ENCODE measurements around the gene TMEM120B.

The TMEM120B gene

DNA sequence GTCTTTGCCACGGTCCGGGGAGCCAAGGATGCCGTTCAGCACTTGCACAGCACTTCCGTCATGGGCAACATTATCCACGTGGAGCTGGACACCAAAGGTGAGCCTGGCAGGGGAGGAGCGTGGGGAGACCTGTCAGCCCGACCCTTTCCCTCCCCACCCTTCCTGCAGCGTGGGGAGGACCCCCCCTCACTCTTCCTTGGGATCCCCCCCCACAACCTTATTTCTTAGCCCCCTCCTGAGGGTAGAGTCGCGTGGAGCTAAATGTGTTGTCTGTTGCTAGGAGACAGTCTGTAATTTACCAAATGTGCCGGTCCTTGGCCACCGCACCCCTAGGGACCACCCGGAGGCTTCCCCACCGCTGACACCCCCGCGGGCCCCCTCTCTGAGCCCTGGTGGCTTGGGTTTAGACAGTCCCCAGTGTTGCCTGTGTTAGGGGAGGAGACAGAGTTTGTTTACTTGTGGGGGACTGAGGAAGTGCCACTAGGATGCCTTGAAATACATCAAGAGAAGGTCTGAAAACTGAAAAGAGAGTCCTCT lies 93.5 kb downstream of the TMEM120B start:
- DNase-seq: no peak

DNA sequence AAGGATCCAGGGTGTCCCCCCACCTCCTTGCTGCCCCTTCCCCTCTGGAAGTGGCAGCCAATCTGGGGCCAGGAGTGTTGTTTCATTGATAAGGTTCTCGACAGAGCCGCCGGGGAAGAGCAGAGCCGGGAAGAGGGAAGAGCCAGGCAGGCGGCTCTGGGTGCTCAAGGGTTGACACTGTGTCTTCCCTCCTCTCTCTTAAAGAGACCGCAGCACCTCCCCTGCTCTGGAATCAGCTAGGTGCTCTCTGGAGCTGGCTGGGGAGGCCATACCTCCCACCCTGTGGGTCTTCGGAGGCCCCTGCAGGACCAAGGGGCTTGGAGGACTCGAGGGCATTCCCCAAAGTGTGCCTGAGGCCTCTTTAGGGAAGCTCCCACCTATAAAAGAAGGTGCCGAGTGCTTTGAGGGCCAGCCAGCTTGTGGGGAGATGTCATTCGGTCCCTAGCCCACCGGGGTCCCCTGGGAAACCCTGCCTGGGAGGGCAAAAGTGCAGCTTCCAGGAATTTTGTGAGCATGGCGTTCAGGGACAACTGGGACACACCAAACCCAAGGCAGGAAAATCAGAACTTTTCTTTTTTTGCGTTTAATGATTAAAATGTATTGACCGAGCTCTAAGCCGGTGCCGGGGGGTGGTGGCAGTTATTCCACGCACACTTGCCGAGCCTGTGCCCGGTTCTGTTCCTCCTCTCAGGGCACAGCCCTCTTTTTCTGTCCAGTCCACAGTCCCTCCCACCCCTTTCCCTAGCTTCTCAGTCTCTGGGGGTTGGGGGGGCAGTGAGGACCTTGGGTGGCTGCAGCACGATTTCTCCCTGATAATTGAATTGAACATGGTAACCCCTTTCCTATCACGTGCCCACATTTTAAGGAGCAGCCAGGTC lies 94.2 kb downstream of the TMEM120B start:
- no peak for DNase-seq

DNA sequence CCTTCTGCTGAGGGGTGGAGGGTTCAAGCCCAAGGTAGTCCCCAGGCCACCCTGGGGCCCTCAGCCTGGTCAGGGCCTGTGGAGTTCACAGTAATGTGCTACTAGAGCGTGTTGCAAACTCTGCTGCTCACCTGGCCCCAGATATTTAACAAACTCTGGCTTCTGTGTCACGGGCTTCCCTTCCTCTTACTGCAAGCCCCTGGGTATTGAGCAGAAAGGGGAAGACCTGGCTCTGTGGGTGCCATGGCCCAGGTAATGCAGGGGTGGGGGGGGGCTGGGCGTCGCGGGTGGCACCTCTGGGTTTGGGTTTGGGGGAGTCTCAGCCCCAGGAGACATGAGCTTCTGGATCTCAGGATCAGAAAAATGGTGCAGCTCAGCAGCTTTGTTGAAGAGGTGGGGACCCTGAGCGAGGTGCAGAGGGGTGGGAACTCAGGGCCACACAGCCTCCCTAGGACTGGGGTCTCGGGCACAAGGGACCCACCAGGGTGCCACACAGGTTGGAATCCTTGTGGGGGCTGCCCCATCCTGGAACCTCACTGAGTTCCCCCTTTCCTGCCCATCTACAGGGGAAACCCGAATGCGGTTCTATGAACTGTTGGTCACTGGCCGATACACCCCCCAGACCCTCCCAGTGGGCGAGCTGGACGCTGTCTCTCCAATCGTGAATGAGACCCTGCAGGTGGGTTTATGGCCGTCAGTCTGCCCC lies 95.2 kb downstream of the TMEM120B start:
- no peak for DNase-seq

DNA sequence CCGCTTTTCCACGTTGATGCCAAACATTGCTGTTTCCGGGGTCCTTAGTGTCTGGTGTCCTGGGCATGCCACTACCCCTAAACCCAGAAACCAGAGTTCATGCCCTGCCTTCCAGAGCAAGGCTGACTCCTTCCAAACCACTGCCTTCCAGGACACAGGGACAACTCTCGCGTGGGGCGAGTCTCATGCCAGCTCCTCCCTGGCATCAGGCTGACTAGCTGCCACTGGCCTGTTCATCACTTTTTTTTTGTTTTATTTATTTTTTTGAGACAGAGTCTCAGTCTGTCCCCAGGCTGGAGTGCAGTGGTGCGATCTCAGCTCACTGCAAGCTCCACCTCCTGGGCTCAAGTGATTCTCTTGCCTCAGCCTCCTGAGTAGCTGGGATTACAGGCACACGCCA lies 96.1 kb downstream of the TMEM120B start:
- DNase-seq: no peak

DNA sequence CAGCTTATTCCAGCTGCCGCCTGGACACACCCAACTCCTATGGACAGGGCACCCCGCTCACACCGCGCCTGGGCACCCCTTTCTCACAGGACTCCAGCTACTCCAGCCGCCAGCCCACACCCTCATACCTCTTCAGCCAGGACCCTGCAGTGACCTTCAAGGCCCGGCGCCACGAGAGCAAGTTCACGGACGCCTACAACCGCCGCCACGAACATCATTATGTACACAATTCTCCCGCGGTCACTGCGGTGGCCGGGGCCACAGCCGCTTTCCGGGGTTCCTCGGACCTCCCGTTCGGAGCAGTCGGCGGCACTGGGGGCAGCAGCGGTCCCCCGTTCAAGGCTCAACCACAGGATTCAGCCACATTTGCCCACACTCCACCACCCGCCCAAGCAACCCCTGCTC lies 97.2 kb downstream of the TMEM120B start:
- no peak for DNase-seq

DNA sequence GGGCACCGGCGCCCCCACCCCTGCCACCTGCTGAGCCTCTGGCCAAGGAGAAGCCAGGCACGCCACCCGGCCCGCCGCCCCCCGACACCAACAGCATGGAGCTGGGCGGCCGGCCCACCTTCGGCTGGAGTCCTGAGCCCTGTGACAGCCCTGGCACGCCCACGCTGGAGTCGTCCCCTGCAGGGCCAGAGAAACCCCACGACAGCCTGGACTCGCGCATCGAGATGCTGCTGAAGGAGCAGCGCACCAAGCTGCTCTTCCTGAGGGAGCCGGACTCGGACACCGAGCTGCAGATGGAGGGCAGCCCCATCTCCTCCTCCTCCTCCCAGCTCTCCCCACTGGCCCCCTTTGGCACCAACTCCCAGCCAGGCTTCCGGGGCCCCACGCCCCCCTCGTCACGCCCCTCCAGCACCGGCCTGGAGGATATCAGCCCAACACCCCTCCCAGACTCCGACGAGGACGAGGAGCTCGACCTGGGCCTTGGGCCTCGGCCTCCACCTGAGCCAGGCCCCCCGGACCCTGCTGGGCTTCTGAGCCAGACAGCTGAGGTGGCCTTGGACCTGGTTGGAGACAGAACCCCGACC lies 97.8 kb downstream of the TMEM120B start:
- no peak for DNase-seq

DNA sequence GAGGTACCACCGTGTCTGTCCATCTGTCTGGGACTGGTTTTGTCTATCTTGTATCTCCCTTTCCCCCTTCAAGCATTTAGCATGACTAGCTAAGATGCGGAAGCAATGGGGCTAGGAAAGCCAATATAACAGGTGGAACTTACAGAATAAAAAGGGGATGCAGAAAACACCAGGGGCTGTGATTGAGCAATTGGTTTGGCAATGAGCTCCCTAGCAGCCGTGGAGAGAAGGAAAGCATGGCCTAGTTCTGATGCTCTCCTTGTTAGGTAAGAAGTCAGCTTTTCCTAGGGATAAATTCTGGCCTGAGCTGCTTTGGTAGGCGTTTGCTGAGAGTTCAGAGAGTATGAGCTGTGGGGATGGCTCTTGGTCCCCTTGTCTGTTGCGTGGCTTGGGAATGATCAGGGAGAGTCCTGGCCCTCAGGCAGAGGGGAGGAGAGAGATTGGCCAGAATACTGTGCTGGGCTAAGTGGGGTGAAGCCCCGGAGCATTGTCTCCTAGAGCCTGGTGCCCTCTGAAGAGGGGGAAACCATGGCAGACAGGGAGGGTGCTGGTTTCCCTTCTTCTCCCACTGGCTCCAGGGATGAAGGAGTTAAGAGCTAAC lies 98.4 kb downstream of the TMEM120B start:
- DNase-seq: no peak

DNA sequence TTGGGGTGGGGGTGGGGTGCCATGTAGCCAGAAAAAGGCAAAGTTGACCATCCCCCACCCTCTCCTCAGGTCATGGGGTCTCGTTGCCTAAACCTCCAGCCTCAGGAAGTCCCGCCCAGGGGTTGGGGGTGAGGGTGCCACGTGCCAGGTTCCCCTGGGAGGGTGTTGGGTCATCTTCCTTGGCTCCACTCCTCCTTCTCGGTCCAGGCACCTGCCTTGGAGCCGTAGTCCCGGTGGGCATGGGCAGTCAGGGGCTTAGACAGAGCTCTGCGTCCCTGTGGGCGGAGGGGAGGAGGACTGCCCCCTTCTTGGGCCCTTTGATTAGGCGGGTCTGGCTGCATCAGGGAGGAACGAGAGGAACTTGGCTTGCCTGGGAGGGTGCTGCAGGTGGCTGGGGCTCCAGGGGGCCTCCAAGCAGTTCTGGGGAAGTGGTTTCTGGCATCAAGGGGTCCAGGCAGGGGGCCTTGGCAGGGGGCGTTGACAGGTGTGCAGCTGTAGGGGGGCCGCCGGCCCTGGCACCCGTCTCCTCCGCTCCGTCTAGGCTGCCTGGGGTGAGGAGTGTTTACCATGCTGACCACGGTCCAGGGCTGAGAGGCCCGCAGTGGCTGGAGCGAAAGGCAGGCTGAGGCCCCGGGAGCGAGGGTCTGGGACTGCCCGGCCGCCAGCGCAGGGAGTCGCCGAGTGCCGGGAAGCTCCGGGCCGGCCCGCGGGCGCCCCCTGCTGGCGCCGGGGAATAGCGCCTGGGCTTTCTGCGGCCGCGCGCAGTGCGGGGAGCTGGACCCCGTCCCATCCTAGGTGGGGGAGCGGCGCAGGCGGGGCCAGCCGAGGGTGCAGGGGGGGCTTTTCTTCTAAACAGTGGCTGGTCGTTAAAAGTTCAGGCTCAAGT lies 99.1 kb downstream of the TMEM120B start:
- peak; percentile 68 for DNase-seq

DNA sequence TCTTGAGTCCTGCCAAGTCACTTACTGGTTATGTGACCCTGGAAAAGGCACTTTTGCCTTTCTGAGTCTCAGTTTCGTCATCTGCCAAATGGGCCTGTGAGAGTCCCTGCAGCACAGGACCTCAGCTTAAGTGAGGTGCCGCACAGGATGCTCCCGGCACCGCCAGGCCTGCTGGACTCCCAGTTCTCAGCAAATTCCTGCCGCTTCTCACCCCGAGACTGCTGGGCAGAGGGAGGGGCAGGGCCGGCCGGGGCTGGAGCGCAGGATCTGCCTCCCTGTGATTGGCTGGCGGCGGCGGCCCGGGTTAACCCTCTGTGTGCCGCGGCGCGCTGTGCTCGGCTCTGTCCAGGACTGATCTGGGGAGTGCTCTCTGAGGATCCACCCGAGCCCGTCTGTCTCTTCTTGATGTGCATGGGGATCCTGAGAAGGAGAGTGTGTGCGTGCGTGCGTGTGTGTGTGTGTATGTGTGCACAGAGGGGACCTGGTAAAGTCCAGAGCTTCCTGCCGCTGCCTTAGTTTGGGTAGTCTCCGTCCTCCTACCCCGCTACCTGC lies 99.8 kb downstream of the TMEM120B start:
- peak; percentile 39 for DNase-seq

DNA sequence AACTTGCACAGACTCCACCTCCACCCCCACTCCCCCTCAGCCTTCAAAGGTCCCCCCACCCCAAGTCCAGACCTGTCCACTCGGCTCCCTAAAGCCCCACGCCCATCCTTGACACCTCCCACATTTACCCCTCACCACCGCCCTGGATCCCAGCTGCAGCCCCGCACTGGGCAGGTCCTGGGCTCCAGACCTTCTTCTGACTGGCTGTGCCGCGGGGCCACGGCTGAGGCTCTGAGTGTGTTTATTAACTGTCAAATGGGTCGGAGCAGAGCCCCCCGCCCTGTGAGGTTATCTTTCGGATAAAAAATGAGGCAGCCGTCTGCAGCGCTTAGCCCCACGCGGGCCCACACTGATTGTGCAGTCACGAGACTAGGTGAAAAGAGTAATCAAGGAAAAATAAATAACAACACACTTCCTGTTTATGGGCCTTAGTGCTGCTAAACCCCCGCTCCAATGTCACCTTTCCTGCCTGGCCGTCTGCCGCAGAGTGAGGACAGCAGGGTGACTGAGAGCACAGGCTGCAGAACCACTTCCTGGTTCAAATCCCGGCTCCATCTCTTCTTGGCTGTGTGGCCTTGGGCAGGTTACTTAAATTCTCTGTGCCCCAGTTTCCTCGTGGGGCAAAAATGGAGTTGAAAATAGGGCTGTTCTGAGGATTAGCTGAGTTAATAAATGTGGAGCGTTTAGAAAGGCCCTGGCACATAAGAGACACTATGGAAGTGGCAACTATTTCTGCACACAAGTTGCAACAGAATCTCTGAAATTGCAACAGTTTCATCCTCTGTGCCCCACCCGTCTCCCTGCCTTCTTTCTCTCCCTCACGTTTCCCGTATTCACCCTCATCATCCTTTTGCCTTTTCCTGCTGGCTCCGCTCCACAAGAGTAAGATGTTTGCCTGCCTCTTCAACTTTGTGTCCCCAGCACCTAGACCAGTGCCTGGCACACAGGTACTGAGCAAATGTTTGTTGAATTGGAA lies 100.7 kb downstream of the TMEM120B start:
- peak; percentile 10 for DNase-seq

DNA sequence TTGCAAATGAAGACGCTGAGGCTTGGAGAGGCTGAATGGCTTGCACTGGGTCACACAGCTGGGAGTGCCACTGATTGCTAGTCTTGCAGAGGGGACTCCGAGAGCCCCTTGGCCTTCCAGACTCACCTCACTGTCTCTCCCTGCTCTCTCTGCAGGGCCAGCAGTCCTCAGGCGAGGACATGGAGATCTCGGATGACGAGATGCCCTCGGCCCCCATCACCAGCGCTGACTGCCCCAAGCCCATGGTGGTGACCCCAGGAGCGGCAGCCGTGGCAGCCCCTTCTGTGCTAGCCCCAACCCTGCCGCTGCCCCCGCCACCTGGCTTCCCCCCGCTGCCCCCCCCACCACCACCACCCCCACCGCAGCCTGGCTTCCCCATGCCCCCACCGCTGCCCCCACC lies 101.4 kb downstream of the TMEM120B start:
- DNase-seq: no peak

DNA sequence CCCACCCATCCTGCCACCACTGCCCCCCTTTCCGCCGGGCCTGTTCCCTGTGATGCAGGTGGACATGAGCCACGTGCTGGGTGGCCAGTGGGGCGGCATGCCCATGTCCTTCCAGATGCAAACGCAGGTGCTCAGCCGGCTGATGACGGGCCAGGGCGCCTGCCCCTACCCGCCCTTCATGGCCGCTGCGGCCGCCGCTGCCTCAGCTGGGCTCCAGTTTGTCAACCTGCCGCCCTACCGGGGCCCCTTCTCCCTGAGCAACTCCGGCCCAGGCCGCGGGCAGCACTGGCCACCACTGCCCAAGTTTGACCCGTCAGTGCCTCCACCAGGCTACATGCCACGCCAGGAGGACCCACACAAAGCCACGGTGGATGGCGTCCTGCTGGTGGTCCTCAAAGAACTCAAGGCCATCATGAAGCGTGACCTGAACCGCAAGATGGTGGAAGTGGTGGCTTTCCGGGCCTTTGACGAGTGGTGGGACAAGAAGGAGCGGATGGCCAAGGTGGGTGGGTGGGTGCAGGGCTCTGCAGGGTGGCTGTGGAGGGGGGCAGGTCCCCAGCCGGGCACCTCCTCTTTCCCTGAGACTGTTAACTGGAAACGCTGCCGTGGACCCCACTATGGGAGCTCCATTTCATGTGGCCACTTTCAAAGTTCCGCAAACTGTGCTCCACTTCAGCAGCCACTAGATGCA lies 102.0 kb downstream of the TMEM120B start:
- DNase-seq: no peak

DNA sequence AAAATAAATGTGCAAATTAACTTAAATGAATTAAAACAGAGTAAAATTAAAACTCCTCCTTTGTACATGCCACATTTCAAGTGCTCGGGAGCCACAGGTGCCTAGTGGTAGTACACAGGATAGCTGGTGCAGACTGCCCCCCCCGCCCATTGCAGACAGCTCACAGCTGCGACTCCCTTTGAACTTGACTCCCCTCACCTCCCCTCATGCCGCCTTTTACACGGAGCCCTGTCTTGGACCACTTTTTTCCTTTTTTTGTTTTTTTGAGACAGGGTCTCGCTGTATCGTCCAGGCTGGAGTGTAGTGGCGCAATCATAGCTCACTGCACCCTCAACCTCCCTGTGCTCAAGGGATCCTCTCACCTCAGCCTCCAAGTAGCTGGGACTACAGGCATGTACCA lies 102.7 kb downstream of the TMEM120B start:
- DNase-seq: no peak

DNA sequence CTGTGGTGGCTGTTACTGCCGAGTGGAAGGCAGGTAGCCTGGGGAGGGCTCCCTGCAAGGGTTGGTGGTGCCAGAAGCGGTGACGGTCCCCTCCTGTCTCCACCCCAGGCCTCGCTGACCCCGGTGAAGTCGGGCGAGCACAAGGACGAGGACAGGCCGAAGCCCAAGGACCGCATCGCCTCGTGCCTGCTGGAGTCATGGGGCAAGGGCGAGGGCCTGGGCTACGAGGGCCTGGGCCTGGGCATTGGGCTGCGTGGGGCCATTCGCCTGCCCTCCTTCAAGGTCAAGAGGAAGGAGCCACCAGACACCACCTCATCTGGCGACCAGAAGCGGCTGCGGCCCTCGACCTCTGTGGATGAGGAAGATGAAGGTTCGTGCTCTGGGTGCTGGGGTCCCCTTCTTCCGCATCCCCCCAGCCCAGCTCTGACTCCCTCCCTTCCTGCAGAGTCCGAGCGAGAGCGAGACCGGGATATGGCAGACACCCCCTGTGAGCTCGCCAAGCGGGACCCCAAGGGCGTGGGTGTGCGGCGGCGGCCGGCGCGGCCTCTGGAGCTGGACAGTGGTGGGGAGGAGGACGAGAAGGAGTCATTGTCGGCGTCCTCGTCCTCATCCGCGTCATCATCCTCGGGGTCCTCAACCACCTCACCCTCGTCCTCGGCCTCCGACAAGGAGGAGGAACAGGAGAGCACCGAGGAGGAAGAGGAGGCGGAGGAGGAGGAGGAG lies 104.5 kb downstream of the TMEM120B start:
- DNase-seq: no peak

DNA sequence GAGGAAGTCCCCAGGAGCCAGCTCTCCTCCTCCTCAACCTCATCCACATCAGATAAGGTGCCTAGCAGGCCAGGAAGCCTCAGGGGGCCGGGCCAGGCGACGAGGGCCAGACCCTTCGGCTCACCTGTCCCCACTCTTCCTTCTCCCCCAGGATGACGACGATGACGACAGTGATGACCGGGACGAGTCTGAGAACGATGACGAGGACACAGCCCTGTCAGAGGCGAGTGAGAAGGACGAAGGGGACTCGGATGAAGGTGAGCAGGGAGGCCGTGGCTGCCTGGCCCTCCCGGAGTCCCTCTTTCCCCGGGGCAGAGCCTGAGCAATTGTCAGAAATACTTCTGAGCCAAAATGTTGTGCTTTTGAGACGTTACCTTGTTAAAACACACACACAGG lies 105.1 kb downstream of the TMEM120B start:
- DNase-seq: no peak

DNA sequence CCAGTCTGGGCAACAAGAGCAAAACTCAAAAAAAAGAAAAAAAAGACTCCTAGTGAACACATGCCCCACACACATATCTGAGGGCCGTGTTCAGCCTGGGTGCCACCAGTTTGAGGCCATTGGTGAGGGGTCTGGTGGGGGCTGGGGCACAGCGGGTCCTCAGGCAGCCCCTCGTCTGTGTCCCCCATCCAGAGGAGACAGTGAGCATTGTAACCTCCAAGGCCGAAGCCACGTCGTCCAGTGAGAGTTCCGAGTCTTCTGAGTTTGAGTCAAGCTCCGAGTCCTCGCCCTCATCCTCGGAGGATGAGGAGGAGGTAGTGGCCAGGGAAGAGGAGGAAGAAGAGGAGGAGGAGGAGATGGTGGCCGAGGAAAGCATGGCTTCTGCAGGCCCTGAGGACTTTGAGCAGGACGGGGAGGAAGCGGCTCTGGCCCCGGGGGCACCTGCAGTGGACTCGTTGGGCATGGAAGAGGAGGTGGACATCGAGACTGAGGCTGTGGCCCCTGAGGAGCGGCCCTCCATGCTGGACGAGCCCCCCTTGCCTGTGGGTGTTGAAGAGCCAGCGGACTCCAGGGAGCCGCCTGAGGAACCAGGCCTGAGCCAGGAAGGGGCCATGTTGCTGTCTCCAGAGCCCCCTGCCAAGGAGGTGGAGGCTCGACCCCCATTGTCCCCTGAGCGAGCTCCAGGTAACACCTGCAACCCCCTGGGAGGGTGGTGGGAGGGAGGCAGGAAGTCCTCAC lies 106.8 kb downstream of the TMEM120B start:
- DNase-seq: no peak

DNA sequence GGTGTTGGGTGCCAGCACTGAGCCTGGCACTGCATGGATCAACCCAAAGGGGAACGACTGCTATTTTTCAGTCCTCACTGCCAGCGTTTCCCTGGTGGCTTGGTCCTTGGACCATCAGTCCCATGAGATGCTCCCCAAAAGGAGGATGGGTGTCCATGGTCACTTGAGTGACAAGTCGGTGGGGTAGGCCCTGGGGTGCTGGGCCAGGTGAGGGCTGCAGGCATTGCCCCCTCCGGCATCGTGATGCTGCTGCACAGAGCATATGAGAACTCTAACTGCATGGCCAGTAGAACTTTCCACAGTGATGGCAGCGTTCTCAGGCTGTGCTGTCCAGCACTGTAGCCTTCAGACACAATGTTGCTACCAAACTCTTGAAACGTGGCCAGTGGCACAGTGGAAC lies 107.5 kb downstream of the TMEM120B start:
- DNase-seq: no peak

DNA sequence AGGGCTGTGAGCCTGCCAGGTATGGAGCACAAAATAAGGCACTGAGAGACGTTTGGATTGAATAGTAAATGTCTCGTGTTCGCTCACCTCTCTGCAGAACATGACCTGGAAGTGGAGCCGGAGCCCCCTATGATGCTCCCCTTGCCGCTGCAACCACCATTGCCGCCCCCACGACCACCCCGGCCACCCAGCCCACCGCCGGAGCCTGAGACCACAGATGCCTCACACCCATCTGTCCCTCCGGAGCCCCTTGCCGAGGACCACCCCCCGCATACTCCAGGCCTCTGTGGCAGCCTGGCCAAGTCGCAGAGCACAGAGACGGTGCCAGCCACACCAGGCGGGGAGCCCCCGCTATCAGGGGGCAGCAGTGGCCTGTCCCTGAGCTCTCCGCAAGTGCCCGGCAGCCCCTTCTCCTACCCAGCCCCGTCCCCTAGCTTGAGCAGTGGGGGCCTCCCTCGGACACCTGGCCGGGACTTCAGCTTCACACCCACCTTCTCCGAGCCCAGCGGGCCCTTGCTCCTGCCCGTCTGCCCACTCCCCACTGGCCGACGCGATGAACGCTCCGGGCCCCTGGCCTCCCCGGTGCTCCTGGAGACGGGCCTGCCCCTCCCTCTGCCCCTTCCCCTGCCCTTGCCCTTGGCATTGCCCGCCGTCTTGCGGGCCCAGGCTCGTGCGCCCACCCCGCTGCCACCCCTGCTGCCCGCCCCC lies 110.0 kb downstream of the TMEM120B start:
- DNase-seq: no peak

Data from activated naive CD4-positive, alpha-beta T cell treated with anti-CD3 and anti-CD28 coated beads, Interleukin-2, amount 50 U/mL, for 16 hours (primary cell).